ENCODE measurements around the gene BEND5.

Gene BEND5

GRCh38 chr1:48680411-48681035 is 96.2 kb downstream of the BEND5 start:
- DNase-seq (ENCODE audit: low read depth): no peak

GRCh38 chr1:48679859-48680258 is 96.8 kb downstream of the BEND5 start:
- DNase-seq (ENCODE audit: low read depth): no peak

- DNase-seq (ENCODE audit: low read depth): no peak
These were observed 97.8 kb downstream of the BEND5 start for GRCh38 chr1:48678710-48679505.
